ENCODE data around the gene ADAM12. TPM values are rescaled to one million over a fixed set of nuclear protein-coding genes. Genes with fewer than 3 reads are reported as not detected.

ADAM12 gene
- polyA plus RNA-seq, 1 donor from 2014 or later: 0.09 TPM

GRCh38 chr10:125980521-125981035 is 407.7 kb downstream of the ADAM12 start:
- no peaks in the 10 kb centered on the region for H3F3A ChIP-seq (ENCODE audit: insufficient read depth, low read length, poor library complexity, severe bottlenecking)
- no peaks in the 10 kb centered on the region for H3K27me3 ChIP-seq (ENCODE audit: insufficient read depth, low read depth, low read length)
- no peak overlapping the region for H3K27ac ChIP-seq (ENCODE audit: low read length)
- H4K20me1 ChIP-seq (ENCODE audit: insufficient read depth): no peaks in the 10 kb centered on the region
- no peak overlapping the region for H3K4me3 ChIP-seq (ENCODE audit: low read length)
- no peak overlapping the region for H3K4me2 ChIP-seq (ENCODE audit: low read length)
- no peak overlapping the region for H2AFZ ChIP-seq (ENCODE audit: low read depth, low read length)
- H3K36me3 ChIP-seq (ENCODE audit: insufficient read depth, low read length): no peaks in the 10 kb centered on the region
- no peaks in the 10 kb centered on the region for H3K9me2 ChIP-seq (ENCODE audit: insufficient read depth, low read length)
- no peaks in the 10 kb centered on the region for H3K9me3 ChIP-seq (ENCODE audit: low read length)
- TF ChIP-seq EZH2 (IDR thresholded peaks at IDR 0.05; ENCODE audit: borderline replicate concordance, insufficient read depth, low read length, poor library complexity, severe bottlenecking): no peak
- TF ChIP-seq TAF1 (IDR thresholded peaks at IDR 0.05; ENCODE audit: low read depth): no peak
- TF ChIP-seq EP300 (conservative IDR thresholded peaks at IDR 0.05; ENCODE audit: poor library complexity, severe bottlenecking): no peak
- no peak for TF ChIP-seq REST (IDR thresholded peaks at IDR 0.05; ENCODE audit: borderline replicate concordance)
- TF ChIP-seq CTCF (IDR thresholded peaks at IDR 0.05; ENCODE audit: poor library complexity, severe bottlenecking): no peak
- no peak for TF ChIP-seq RAD21 (conservative IDR thresholded peaks at IDR 0.05)
- TF ChIP-seq MXI1 (conservative IDR thresholded peaks at IDR 0.05; ENCODE audit: poor library complexity, severe bottlenecking): no peak
- TF ChIP-seq SMC3 (conservative IDR thresholded peaks at IDR 0.05; ENCODE audit: poor library complexity): no peak
- no peak for TF ChIP-seq POLR2AphosphoS5 (IDR thresholded peaks at IDR 0.05)
- no peaks in the 10 kb centered on the region for H3K79me2 ChIP-seq (replicated peaks; ENCODE audit: insufficient read depth, low read length)
- no peak overlapping the region for H3K9ac ChIP-seq (ENCODE audit: low read length)

- Histone ChIP-seq H3K79me2 (replicated peaks; ENCODE audit: insufficient read depth, low read length) (no peaks in the 10 kb centered on the region), H3K27me3 (ENCODE audit: insufficient read depth, low read depth, low read length) (no peaks in the 10 kb centered on the region), H3K36me3 (ENCODE audit: insufficient read depth, low read length) (no peaks in the 10 kb centered on the region), H4K20me1 (ENCODE audit: insufficient read depth) (no peaks in the 10 kb centered on the region), H3K9me2 (ENCODE audit: insufficient read depth, low read length) (no peaks in the 10 kb centered on the region), H2AFZ (ENCODE audit: low read depth, low read length) (no peak overlapping the region), H3K4me2 (ENCODE audit: low read length) (no peak overlapping the region), H3K27ac (ENCODE audit: low read length) (no peak overlapping the region), H3K9ac (ENCODE audit: low read length) (no peak overlapping the region), H3K9me3 (ENCODE audit: low read length) (no peaks in the 10 kb centered on the region), H3F3A (ENCODE audit: insufficient read depth, low read length, poor library complexity, severe bottlenecking) (no peaks in the 10 kb centered on the region), H3K4me3 (ENCODE audit: low read length) (no peak overlapping the region)
- TF ChIP-seq SMC3 (conservative IDR thresholded peaks at IDR 0.05; ENCODE audit: poor library complexity) (no peak), MXI1 (conservative IDR thresholded peaks at IDR 0.05; ENCODE audit: poor library complexity, severe bottlenecking) (no peak), RAD21 (conservative IDR thresholded peaks at IDR 0.05) (no peak), TAF1 (IDR thresholded peaks at IDR 0.05; ENCODE audit: low read depth) (no peak), REST (IDR thresholded peaks at IDR 0.05; ENCODE audit: borderline replicate concordance) (no peak), CTCF (IDR thresholded peaks at IDR 0.05; ENCODE audit: poor library complexity, severe bottlenecking) (no peak), EP300 (conservative IDR thresholded peaks at IDR 0.05; ENCODE audit: poor library complexity, severe bottlenecking) (no peak), POLR2AphosphoS5 (IDR thresholded peaks at IDR 0.05) (no peak), EZH2 (IDR thresholded peaks at IDR 0.05; ENCODE audit: borderline replicate concordance, insufficient read depth, low read length, poor library complexity, severe bottlenecking) (no peak)
Measured at GRCh38 chr10:125979976-125980375, 408.3 kb downstream of the ADAM12 start.
